Neural progenitor cell (in vitro differentiated cells): Measurements from ENCODE around the gene AKAP1. TPM values are rescaled to one million over a fixed set of nuclear protein-coding genes. Genes with fewer than 3 reads are reported as not detected.

Source experiments
- DNase-seq: peaks from one replicate; pipeline ENCODE4 v3.0.0-alpha.2; 2016; ENCODE audit warnings: low spot score
- H2AFZ ChIP-seq: fragments of 200-600 bp; sonication (generic); replicated peaks from 2 replicates; pipeline ENCODE4 v1.6.1; 2016; ENCODE audit warnings: antibody characterized with exemption
- H3F3A ChIP-seq: fragments of 200-600 bp; sonication (generic); 2 replicates; pipeline ENCODE4 v1.6.1; 2016; ENCODE audit warnings: antibody characterized with exemption, low read depth
- H3K27ac ChIP-seq: fragments of 200-600 bp; sonication (generic); 2 replicates; pipeline ENCODE4 v1.5.1; 2016; ENCODE audit warnings: mild to moderate bottlenecking
- H3K27me3 ChIP-seq: fragments of 200-600 bp; sonication (generic); 2 replicates; pipeline ENCODE4 v1.6.1; 2016; ENCODE audit warnings: mild to moderate bottlenecking, moderate library complexity
- H3K36me3 ChIP-seq: fragments of 200-600 bp; sonication (generic); 2 replicates; pipeline ENCODE4 v1.5.1; 2016
- H3K4me1 ChIP-seq: fragments of 200-600 bp; sonication (generic); 2 replicates; pipeline ENCODE4 v1.6.1; 2016; ENCODE audit warnings: mixed run types
- H3K4me2 ChIP-seq: fragments of 200-600 bp; sonication (generic); 2 replicates; pipeline ENCODE4 v1.6.1; 2016
- H3K4me3 ChIP-seq: fragments of 200-600 bp; sonication (generic); 2 replicates; pipeline ENCODE4 v1.5.1; 2016
- H3K79me2 ChIP-seq: fragments of 200-600 bp; sonication (generic); 2 replicates; pipeline ENCODE4 v1.6.1; 2016; ENCODE audit warnings: low read depth
- H3K9ac ChIP-seq: fragments of 200-600 bp; sonication (generic); 2 replicates; pipeline ENCODE4 v1.6.1; 2016
- H3K9me3 ChIP-seq: fragments of 200-600 bp; sonication (generic); 2 replicates; pipeline ENCODE4 v1.5.1; 2016; ENCODE audit warnings: low read depth
- H4K20me1 ChIP-seq: fragments of 200-600 bp; sonication (generic); 2 replicates; pipeline ENCODE4 v1.6.1; 2016; ENCODE audit warnings: low read depth
- H3K27ac Mint-ChIP-seq: 3 replicates; pipeline ENCODE4 v1.8.0; 2021; ENCODE audit warnings: mixed read lengths
- H3K27me3 Mint-ChIP-seq: 2 replicates; pipeline ENCODE4 v1.8.0; 2022; ENCODE audit warnings: low read depth, mild to moderate bottlenecking, inconsistent platforms, moderate library complexity, mixed read lengths; ENCODE audit not compliant: insufficient read depth
- H3K36me3 Mint-ChIP-seq: 3 replicates; pipeline ENCODE4 v1.8.0; 2021; ENCODE audit warnings: mixed read lengths
- H3K4me1 Mint-ChIP-seq: 3 replicates; pipeline ENCODE4 v1.8.0; 2021; ENCODE audit warnings: mixed read lengths
- H3K4me3 Mint-ChIP-seq: 3 replicates; pipeline ENCODE4 v1.8.0; 2021; ENCODE audit warnings: mild to moderate bottlenecking, moderate library complexity, mixed read lengths
- H3K9me3 Mint-ChIP-seq: 3 replicates; pipeline ENCODE4 v1.8.0; 2020; ENCODE audit warnings: mixed read lengths
- EZH2 ChIP-seq: fragments of 200-600 bp; sonication (generic); IDR thresholded peaks from 2 replicates; pipeline ENCODE4 v1.6.1; 2017; ENCODE audit warnings: antibody characterized with exemption, mild to moderate bottlenecking, moderate library complexity
- EZH2phosphoT487 ChIP-seq: fragments of 200-600 bp; sonication (generic); IDR thresholded peaks from 2 replicates; pipeline ENCODE4 v1.6.1; 2017; ENCODE audit warnings: antibody characterized with exemption
- total RNA-seq: library from RNA; depleted of rRNA; stranded (reverse); fragments of >200 nt; gene quantifications from 2 replicates; pipeline ENCODE4 v1.2.3, GENCODE V29; 2015; ENCODE audit warnings: low replicate concordance
- TF ChIP-seq, protein P1 (sequence below): fragments of 200-600 bp; sonication (generic); IDR thresholded peaks from 2 replicates; pipeline ENCODE4 v1.5.1; 2017; ENCODE audit warnings: antibody characterized with exemption, mild to moderate bottlenecking

The AKAP1 gene, protein sequence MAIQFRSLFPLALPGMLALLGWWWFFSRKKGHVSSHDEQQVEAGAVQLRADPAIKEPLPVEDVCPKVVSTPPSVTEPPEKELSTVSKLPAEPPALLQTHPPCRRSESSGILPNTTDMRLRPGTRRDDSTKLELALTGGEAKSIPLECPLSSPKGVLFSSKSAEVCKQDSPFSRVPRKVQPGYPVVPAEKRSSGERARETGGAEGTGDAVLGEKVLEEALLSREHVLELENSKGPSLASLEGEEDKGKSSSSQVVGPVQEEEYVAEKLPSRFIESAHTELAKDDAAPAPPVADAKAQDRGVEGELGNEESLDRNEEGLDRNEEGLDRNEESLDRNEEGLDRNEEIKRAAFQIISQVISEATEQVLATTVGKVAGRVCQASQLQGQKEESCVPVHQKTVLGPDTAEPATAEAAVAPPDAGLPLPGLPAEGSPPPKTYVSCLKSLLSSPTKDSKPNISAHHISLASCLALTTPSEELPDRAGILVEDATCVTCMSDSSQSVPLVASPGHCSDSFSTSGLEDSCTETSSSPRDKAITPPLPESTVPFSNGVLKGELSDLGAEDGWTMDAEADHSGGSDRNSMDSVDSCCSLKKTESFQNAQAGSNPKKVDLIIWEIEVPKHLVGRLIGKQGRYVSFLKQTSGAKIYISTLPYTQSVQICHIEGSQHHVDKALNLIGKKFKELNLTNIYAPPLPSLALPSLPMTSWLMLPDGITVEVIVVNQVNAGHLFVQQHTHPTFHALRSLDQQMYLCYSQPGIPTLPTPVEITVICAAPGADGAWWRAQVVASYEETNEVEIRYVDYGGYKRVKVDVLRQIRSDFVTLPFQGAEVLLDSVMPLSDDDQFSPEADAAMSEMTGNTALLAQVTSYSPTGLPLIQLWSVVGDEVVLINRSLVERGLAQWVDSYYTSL
- total RNA-seq, result 8.8 and 13.4 TPM in 2 replicates

DNA sequence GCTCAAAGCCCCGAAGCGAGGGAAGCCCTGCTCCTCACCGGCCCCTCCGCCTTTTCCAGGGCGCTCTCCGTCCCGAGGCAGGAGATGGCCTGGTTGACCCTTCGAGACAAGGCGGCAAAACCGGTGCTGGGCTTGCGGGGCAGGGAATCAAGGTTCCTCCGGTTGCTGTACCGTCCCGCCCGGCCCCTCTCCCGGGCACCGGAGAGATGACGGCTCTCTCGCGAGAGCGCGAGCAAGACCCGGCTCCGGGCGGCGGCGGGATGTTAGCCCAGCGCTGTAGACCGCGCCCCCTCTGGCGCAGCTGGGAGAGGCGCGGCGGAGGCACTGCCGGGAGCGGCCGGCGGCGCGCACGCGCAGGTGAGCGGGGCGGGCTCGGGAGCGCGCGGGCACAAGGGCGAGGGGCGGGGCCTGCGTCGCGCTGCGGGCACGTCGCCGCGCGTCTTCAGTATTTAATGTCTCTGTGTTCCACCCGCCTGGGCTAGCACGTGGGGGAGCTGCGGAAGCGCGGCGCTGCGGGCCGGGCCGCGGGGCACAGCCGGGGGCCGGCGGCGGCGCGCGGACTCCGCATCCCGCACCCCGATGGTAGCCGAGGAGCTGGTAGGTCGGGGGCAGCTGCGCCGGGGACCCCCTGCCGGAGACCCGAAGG lies at the start of gene AKAP1:
Gene AKAP1, plus strand, starts transcription at position 445 of the 646 bp plus-strand sequence. CDS start 20,219 bp downstream, outside the sequence.
- no peak within 1 kb of the TSS for H3K27ac ChIP-seq
- H3K27ac Mint-ChIP-seq, result peak within 1 kb of the TSS; percentile 95
- peaks cover 13% of the 10 kb centered on the region for H3K27me3 ChIP-seq
- H3K9ac ChIP-seq, result peak within 1 kb of the TSS; percentile 87
- peaks cover 32% of the 10 kb centered on the region for H3K4me1 ChIP-seq
- H3K27me3 Mint-ChIP-seq, result peaks cover 2% of the 10 kb centered on the region
- H3K4me3 ChIP-seq, result peak within 1 kb of the TSS; percentile 74
- H3K36me3 ChIP-seq, result no peaks in the 10 kb centered on the region
- TF ChIP-seq EZH2 (no peak), EZH2phosphoT487 (no peak)
- TF ChIP-seq, protein P1, sequence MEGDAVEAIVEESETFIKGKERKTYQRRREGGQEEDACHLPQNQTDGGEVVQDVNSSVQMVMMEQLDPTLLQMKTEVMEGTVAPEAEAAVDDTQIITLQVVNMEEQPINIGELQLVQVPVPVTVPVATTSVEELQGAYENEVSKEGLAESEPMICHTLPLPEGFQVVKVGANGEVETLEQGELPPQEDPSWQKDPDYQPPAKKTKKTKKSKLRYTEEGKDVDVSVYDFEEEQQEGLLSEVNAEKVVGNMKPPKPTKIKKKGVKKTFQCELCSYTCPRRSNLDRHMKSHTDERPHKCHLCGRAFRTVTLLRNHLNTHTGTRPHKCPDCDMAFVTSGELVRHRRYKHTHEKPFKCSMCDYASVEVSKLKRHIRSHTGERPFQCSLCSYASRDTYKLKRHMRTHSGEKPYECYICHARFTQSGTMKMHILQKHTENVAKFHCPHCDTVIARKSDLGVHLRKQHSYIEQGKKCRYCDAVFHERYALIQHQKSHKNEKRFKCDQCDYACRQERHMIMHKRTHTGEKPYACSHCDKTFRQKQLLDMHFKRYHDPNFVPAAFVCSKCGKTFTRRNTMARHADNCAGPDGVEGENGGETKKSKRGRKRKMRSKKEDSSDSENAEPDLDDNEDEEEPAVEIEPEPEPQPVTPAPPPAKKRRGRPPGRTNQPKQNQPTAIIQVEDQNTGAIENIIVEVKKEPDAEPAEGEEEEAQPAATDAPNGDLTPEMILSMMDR, result peak; percentile 48
- H3K4me1 Mint-ChIP-seq, result peaks cover 42% of the 10 kb centered on the region
- peaks cover 44% of the 10 kb centered on the region for H3K79me2 ChIP-seq
- no peaks in the 10 kb centered on the region for H3K9me3 Mint-ChIP-seq
- H2AFZ ChIP-seq, result peak within 1 kb of the TSS; percentile 94
- peak; percentile 99 for DNase-seq
- H3K36me3 Mint-ChIP-seq, result peaks cover 2% of the 10 kb centered on the region
- peak within 1 kb of the TSS; percentile 94 for H3K4me3 Mint-ChIP-seq
- H3F3A ChIP-seq, result peaks cover 23% of the 10 kb centered on the region
- no peaks in the 10 kb centered on the region for H3K9me3 ChIP-seq
- H3K4me2 ChIP-seq, result peak within 1 kb of the TSS; percentile 82
- H4K20me1 ChIP-seq, result peaks cover 34% of the 10 kb centered on the region

GRCh38 chr17:57035971-57036481 lies 49.0 kb upstream of the AKAP1 start:
- Histone ChIP-seq H4K20me1 (no peaks in the 10 kb centered on the region), H3K79me2 (no peaks in the 10 kb centered on the region), H3K27ac (no peak overlapping the region), H3K36me3 (no peaks in the 10 kb centered on the region), H3K9me3 (no peaks in the 10 kb centered on the region), H3F3A (peaks cover 3% of the 10 kb centered on the region), H3K4me2 (no peak overlapping the region), H3K27me3 (no peaks in the 10 kb centered on the region), H2AFZ (peak overlapping the region; percentile 50), H3K9ac (no peak overlapping the region), H3K4me3 (no peak overlapping the region), H3K4me1 (peaks cover 6% of the 10 kb centered on the region)
- Mint-ChIP-seq H3K4me1 (peaks cover 5% of the 10 kb centered on the region), H3K4me3 (no peak overlapping the region), H3K27ac (no peak overlapping the region), H3K36me3 (no peaks in the 10 kb centered on the region), H3K9me3 (no peaks in the 10 kb centered on the region), H3K27me3 (peaks cover 4% of the 10 kb centered on the region)
- TF ChIP-seq EZH2phosphoT487, result no peak
- TF ChIP-seq, protein P1, result no peak
- DNase-seq, result no peak

GRCh38 chr17:57037411-57037810 lies 47.6 kb upstream of the AKAP1 start:
- no peaks in the 10 kb centered on the region for H4K20me1 ChIP-seq
- no peaks in the 10 kb centered on the region for H3K36me3 ChIP-seq
- no peak overlapping the region for H3K27ac Mint-ChIP-seq
- no peak overlapping the region for H3K27ac ChIP-seq
- H2AFZ ChIP-seq, result no peak overlapping the region
- H3F3A ChIP-seq, result peaks cover 3% of the 10 kb centered on the region
- no peaks in the 10 kb centered on the region for H3K9me3 ChIP-seq
- H3K4me1 ChIP-seq, result peaks cover 6% of the 10 kb centered on the region
- H3K9me3 Mint-ChIP-seq, result no peaks in the 10 kb centered on the region
- peaks cover 5% of the 10 kb centered on the region for H3K4me1 Mint-ChIP-seq
- no peak overlapping the region for H3K4me3 ChIP-seq
- H3K79me2 ChIP-seq, result no peaks in the 10 kb centered on the region
- H3K36me3 Mint-ChIP-seq, result no peaks in the 10 kb centered on the region
- H3K4me2 ChIP-seq, result no peak overlapping the region
- no peaks in the 10 kb centered on the region for H3K27me3 ChIP-seq
- TF ChIP-seq, protein P1, result no peak
- no peak for TF ChIP-seq EZH2phosphoT487
- TF ChIP-seq EZH2, result no peak
- peaks cover 7% of the 10 kb centered on the region for H3K27me3 Mint-ChIP-seq
- DNase-seq, result no peak
- no peak overlapping the region for H3K9ac ChIP-seq
- no peak overlapping the region for H3K4me3 Mint-ChIP-seq
